Activated T-cell treated with anti-CD3 and anti-CD28 coated beads, Interleukin-2, amount 50 U/mL, for 1 hour (primary cell): ENCODE data around the gene PADI6.
"Not testable (repeated sequence)": the region's sequence is repeated elsewhere in the genome, so short reads cannot be mapped to it uniquely, and the experiment has no call there.

Experiments
- DNase-seq: peaks from one replicate; pipeline ENCODE4 v3.0.0-alpha.2; 2020

PADI6 gene

DNA sequence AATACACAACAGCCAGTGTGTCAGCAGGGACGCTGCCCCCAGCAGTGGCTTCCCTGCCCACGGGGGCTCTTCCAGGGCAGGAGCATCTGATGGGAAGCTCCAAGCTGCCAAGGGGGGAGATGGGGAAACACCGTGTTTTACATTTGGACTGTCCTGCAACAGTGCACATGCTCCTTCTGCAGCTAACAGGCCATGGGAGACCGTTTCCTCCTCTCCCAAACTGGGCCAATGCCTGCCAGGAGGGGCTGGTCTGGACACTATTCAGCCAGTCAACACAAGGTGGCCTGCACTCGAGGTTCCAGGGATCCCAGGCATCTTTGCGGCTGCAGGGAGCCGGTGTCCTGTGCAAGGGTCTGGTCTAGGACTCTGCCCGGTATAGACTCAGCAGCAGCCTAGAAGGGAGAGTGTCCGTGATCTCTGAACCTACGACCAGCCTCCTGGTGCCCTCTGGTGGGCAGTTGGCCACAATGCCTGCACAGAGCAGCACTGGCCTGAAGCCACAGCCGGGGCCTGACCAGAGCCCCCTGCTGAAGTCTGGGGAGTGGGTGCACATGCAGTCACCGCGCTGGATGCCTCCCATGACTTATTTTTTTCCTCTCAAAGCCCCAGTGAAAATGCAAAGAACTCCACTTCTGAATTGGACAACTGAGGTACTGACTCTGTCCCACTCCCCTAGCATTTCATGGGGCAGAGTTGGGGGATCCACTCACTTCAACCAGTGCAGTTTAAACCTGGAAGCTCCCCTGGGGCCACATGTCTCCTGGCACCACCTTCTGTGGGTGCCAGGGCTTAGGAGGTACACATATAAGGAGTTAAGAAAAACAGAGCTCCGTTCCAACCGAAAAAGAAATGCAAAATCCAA is 34.1 kb downstream of the PADI6 start:
- DNase-seq: peak; percentile 49

DNA sequence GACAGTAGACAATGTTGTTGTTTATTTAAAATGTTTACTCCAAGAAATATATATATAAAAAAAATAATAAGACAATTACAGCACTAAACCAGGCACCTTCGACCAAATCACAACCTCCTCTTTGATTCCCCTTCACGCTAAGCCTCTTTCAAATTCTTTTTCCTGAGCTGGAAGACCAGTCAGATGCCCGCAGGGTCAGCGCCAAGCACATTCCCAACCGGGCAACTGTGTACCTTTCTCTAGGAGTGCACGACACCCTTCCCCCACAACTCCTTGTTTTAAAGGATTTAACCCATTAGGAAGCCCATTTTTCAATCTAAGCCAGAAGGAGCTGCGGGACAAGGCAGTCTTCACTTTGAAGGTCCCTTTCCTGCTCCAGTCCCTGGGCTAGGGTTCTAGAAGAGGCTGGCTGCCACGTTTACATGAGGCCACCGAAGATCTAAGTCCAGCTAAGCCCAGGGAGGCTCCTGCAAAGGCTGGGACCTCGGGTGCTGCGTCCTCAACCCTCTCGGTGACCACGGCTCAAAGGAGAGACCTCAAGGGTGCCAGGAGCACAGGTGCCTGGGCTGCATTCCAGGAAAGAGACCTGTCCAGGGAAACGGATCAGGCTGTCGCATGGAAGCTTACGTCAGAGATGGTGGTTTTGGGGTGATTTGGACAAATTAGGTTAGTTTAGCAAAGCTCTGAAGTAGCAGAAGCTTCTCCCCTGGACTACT is 34.9 kb downstream of the PADI6 start:
- not testable (repeated sequence) for DNase-seq

DNA sequence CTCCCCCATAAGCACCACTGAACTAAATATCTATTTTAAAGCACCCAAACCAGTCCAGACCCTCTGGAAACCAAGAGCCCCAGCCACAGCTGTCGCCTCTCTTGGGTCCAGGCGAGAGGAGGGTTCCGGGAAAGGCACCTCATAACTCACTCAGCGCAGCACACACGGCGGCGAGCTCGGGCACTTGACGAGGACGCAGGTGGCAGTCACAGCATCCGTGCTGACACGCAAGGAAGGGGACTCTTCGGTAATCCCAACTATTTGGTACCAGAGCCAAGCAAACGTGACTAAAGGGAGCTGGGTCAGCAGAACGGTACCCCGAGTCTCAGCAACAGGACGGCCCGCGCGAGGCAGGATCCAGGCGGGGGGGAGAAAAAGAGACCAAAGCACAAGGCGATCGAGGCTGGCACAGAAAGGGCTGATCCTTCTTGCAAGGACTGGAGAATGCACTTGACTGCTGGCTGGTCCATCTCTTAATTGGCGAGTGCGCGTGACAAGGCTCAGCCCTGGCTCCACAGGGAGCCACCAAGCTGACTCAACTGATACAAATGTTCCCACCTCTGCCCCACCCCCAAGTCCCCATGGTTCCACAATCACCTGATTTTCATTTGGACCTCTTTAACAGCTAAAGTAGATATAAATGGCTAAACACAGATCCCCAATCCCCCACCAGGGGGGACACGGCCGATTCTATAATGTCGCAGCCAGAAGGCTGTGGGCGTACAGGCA is 36.0 kb downstream of the PADI6 start:
- not testable (repeated sequence) for DNase-seq

DNA sequence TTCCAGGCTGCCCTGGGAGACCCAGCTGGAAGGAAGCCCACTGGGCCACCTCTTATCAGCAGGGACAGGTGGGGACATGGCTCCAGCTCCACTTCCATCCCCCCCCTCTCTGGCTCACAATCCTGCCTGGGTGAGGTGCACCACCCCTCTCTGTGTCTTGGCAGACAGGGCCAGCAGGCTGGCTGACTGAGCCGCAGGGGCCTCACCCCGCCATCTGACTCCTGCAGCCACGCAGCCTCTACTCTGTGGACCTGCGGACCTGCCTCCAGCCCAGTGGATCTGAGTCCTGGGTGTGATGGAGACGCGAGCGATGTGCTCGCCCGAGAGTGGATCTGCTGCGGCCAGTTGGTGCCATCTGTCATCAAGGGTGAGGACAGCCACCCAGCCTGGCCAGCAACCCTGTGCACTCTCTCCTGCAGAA is 37.4 kb downstream of the PADI6 start:
- no peak for DNase-seq

DNA sequence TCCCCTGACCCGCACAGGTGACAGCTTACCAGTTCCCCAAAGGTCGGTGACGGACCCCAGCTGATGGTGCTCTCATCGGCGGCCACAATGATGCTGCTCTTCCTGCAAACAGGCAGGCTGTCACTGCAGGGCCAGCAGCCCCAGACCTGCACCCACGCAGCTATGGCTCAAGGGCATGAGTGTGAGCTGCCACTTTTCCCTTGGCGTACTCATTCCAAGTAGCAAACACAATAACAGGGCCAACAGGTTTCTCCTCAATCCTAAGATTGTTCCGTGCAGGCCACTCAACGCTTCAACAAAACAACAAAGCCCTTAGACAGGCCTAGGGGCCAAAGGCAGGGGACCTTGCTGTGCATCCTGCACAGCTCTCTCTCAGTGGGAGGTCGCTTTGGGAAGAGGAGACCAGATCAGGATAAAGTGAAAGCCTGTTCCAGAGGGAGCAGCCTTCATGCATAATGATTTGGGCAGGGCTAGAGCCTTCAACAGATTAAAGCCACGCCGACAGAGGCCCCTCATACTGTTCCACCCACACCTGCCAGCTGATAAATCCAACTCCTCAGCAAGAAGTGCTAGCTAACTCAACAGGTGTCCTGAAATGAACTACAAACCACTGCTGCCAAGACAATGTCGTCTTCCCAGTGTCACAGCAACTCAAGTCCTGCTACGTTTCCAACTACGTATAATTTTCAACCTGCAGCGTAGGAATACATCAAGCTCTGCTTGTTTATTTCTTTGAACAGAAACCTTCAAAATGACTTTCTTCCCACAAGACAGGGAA is 40.3 kb downstream of the PADI6 start:
- DNase-seq: no peak

DNA sequence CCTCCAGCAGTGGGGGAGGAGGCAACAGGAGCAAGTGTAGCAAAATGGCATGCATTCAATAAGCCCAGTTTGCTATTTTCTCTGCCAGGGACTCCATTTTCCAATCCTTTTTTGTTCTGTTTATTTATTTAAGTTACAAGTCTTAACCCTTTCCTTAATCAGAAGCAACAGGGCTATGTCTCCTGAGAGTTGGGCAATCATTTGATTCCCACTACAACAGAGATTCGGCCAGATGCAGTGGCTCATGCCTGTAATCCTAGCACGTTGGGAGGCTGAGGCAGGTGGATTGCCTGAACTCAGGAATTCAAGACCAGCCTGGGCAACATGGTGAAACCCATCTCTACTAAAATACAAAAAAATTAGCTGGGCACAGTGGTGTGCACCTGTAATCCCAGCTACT is 42.0 kb downstream of the PADI6 start:
- DNase-seq: no peak

DNA sequence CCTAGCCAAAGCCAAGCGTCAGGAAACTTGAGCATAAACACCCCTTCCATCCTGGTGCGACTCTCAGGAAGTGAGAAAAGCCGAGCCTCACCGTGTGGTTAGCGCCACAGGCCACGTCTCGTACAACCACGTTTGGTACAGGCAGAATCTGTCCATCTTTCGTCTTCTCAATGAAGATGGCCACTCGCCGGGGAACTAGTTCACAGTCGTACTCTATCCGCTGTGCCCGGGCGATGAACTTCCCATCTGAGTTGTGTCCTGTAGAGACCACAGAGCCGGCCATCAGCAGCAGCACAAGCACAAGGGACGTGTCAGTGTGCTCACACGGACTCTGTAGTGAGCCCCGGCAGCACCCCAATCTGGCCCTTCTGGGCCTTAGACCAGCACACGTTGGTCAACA is 44.4 kb downstream of the PADI6 start:
- DNase-seq: no peak

DNA sequence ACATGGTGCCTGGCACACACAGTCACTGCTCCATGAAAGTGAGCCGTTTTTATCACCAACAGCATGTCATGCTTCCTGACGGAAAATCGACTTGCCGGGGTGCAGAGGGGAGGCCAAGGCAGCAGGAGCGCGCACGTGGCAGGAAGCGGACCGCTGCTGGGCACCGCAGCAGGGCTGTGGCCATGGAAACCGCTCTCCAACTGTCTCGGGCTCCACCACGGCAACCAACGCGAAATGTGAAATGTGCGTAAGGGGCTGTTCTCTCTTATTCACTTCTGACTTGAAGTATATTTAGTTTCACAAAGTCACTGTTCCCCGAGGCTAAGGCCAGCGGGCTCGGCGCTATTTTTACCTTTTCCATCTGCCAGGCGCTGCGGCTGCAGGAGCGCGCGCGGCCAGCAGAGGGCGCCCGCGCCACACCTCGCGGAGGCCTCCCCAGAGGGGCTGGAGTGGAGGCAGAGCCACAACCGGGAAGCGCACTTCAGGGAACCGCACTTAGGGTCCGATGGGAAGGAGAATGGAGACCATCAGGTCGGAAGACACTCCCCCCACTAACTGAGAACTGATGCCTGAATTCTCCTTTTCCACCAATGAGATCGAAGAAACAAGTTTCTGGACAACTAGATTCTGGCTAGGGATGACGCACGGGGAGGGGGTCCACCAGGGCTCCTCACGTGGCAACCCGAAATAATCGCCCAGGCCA is 47.8 kb downstream of the PADI6 start:
- peak; percentile 81 for DNase-seq

DNA sequence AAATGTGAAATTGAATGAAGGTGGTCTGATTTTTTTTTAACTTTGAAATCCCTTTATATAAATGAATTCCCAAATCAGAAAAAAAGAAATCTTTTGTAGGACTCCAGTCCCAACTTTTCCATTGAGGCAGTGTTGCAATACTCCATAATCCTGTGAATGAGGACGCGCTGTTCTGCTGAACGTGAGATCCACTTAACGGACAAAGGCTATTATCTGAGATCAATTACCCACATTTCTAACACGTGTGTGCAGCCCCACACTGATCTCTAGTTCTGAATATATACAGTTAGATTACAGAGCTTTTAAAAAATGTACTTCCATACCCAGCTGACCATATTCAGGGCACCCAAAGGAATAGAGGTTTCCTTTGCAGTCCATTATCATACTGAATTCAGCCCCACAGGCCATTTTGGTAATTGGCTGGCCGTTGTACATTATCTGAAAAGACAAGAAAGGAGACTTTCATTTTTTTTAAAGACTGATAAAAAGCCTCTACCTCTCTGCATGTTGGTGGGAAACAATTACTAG is 48.5 kb downstream of the PADI6 start:
- no peak for DNase-seq

DNA sequence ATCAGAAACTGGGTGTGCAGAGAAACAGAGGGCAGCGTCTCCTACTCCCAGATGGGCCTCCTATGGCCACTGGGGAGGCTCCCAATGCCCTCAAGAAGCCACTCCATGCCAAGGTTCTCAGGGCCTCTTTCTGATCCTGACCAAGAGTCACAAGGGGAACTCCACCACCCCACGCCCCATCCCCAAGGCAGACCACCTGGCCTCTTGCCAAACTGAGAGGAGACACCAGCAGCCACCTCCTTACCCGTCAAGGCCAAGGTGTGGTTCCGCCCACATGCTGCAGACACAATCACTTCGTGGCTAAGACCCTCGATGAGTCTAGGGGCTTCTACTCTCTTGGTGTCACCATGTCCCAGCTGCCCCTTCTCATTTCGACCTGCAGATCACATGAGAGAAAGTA is 50.5 kb downstream of the PADI6 start:
- no peak for DNase-seq

DNA sequence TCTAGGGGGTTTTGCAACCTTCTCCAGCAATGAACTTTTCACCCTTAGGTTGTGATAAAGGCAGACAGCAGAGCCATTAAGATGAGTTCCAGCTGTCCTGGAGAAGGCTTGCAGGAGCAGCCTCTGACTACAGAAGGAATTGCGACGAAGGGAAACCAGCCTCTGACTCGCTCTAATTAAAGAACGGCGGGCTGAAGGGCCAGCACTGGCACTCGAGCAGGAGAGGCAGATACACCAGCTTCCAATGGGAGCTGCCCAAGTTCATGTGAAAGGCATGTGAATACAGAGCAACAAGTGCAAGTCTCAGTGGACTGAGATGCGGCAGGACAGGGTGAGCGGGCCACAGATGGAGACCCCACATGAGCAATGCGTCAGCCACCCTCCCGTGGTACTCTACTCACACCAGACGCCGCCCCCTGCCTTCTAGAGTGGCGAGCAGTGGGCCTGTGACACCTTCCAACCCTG is 51.8 kb downstream of the PADI6 start:
- no peak for DNase-seq

DNA sequence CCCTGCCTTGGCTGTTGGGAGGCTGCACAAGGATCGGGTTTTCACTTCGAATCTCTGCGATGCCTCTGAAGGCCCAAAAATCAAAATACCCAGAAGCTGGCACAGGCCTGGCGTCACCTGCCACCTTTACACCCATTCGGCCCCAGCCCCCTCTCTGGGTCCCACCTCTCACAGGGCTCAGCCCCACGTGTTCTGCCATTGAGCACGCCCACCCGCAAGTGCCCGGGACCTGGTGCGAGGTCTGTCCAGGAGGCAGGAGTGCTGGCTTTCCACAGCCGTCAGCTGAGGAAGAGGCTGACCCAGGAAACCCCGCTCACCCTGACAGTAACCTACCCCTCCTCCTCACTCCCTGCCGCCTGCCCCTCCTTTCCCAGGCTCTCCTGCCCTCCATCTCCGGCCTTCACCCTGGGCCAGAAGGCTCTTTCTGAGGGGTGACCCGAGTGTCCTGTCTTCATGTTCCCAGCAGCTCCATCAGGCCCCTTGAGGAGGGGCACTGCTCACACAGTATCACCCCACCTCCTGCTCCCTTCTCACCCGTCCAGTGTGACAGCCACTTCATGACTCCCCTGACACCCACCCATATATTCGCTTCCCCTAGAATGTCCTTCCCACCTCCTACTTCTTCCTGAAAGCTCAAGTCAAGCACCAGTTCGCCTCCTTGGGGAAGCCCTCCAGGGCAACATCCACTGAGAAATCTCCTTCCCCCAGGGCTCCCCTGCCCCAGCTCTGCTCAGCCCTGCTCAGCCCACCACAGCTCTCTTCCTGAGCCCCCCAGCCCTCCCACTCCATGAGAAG is 54.0 kb downstream of the PADI6 start:
- DNase-seq: no peak

DNA sequence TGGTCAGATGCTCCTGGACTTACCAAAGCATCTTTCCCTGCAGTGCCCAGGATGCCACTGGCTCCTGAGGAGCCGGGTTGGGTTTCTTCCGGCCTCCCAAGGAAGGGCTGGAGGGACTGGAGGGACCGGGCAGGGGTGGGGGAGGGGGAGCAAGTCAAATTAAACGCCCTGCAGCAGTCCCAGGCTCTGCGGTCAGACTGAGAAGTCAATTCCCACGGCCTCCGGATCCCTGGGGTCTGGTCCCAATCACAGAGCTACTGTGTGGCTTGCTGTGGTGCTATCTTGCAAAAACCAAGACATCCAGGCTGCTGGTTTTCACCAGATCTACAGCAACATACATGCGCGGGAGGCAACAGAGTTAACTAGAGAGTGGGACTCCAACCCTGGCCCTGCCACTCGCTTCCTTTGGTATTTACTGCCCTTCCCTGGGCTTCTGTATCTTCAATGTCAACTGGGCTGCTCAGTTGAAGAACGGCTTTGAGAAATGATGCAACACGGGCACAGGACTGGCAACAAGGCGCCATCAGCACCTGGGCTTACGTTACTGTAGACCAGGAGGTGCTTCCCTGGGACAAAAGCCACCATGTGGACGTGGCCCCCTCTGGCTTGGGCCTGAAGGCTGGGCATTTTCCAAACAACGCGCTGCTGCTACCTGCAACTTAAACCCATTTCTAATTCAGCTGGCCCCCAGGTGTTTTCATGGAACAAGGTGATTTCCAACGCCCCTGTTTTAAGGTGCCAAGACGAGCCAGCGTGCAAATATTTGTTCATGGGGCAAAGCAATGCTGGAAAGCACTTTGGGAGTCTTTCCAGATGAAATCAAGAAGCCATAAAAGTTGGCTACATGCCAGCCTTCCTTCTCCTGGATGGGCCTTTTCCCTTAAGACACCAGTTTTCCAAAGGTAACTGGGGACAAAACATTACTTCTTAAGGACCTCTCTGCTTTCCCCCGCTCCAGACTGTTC is 56.0 kb downstream of the PADI6 start:
- DNase-seq: no peak

DNA sequence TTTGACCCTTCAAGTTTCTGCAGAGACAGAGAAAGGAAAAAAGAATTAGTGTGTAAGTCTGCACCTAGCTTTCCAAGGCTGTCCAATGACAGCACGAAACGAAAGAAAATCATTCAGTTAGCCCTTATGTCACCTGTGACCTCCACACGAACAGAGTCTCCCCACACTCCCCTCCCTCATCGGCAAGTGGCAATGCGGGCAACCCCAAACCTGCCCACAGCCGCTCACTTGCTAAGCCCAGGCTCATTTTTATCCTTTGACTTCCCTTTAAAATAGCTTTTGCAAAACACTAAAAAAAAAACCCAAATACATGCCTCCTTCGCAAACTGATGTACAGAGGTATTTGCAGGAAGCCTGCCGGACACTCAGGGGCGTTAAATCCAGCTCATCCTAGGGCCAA is 57.2 kb downstream of the PADI6 start:
- DNase-seq: no peak

DNA sequence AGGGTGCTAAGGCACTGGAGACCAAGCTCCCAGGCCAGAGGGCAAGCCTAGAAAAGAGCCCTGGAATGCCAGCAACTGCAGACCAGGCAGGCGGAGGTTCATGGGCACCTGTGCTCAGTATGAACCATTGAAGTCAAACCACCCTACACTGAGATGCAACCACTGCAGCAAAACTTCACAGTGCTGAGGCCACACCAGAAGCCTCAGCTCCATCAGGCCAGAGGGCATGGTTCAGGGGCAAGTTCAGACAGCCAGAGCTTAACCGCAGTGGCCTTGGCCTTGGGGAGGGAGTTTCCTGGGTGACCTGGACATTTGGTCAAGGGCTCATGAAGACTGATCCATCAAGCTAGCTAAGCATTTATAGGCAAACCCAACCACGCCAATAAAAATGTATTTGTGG is 60.4 kb downstream of the PADI6 start:
- no peak for DNase-seq

DNA sequence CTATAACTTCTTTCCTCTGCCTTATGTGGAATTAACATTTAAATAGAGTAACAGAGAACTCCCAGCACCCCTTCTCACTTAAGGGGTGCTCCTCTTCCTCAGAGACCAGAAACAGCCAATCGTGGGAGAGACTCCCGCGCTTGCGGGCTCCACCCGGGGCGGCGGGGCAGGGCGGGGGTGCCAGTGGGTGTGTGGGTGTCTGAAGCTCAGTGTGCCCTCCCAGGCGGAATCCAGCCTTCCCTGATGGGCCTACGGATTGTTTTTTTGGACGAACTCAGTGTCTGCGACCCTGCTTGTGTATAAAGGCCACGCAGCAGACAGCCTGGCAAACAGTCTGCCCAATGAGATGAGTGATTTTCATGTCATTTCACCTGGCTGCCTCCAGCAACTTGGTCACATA is 61.3 kb downstream of the PADI6 start:
- DNase-seq: no peak

DNA sequence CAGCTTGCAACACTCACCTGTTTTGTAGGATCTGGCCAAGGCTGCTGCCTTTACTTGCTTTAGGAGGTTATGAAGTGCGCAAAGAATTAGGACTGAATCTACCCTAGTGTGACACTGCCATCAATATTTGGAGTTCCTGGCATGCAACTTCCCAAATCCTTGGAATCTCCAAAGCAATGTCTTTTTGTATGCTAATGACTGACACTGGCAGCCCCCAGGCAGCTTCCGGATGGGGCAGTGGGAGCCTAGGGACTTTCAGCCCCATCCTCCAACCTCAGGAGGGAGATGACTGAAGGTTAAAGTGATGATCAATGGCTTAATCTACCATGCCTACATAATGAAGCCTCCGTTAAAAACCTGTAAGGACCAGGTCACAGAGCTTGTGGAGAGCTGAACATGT is 62.0 kb downstream of the PADI6 start:
- no peak for DNase-seq

DNA sequence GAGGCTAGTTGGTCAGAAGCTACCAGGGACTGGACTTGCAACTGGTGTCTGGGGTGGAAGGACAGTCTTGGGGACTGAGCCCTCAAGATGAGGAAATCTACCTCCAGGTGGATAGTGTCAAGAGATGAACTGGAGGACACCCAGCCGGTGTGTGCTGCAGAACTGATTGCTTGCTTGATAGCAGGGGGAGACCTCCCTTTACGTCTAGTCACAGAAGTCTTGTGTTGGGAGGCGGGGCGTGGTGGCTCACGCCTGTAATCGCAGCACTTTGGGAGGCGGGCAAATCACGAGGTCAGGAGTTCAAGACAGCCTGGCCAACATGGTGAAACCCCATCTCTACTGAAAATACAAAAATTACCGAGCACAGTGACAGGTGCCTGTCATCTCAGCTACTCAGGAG is 62.6 kb downstream of the PADI6 start:
- DNase-seq: no peak

DNA sequence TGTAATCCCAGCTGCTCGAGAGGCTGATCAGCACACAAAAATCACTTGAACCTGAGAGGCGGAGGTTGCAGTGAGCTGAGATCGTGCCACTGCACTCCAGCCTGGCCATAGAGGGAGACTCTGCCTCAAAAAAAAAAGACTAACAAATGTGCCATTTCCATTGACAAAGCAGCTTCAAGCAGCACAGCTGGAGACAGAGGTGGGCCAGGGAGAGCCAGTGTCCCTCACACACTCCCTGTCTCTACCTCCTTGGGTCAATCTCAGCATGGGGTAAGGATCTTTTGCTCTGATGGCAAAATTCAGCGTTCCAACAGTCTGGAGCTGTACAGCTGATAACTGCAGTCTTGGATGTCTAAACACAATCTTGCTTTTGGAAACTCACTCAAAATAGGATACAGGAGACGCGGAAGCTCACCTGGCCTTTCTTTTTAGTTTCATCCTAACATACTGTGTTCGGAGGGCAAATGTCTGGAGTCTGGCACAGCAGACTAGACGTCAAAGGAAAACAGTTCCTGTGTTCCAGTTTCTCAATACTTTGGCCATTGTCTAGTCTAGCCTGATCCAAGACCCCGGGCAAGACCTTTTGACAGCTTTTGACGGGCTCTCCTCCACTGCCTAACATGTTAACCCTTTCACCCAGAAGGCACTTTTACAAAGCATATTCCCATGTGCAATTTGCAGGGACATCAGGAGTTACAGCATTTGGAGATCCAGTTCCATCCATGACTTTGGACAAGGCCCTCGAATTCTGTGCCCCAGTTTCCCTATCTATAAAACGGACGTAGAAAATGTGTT is 64.6 kb downstream of the PADI6 start:
- DNase-seq: no peak
